Mucosa of gallbladder (tissue), 1 donor: ENCODE measurements around the gene PES1. TPM values are rescaled to one million over a fixed set of nuclear protein-coding genes. Genes with fewer than 3 reads are reported as not detected.
"Not testable (repeated sequence)": the region's sequence is repeated elsewhere in the genome, so short reads cannot be mapped to it uniquely, and the experiment has no call there.

Source experiments
- DNase-seq: peaks from one replicate; pipeline ENCODE4 v3.0.0-alpha.2; 2020; ENCODE audit warnings: low spot score
- total RNA-seq: library from RNA; stranded (reverse); gene quantifications from one replicate; pipeline ENCODE4 v1.2.1, GENCODE V29; 2021
- donor health status: DM: no; HTN: no; CAD: no.

PES1 gene
- 62.6 TPM for total RNA-seq

- DNase-seq = peak; percentile 97
These were observed at the start of gene PES1 for GRCh38 chr22:30591588-30592359. PES1 (minus strand) TSS chr22:30591910; CDS start chr22:30591833, 77 bp downstream.

- no peak for DNase-seq
These were observed 49.2 kb upstream of the PES1 start for GRCh38 chr22:30640839-30641430.

- no peak for DNase-seq
These were observed 48.7 kb upstream of the PES1 start for GRCh38 chr22:30640361-30640760.

GRCh38 chr22:30637701-30638114 is 46.0 kb upstream of the PES1 start:
- DNase-seq = no peak

- DNase-seq = peak; percentile 15
These were observed 44.7 kb upstream of the PES1 start for GRCh38 chr22:30636226-30637077.

GRCh38 chr22:30635273-30636225 is 43.8 kb upstream of the PES1 start, which contains the start of gene SLC35E4:
SLC35E4 (plus strand) TSS chr22:30635781; CDS start chr22:30636451, 670 bp downstream.
- peak; percentile 96 for DNase-seq

GRCh38 chr22:30634471-30635233 is 42.9 kb upstream of the PES1 start:
- peak; percentile 85 for DNase-seq

GRCh38 chr22:30631469-30631868 is 39.8 kb upstream of the PES1 start:
- DNase-seq = not testable (repeated sequence)

- no peak for DNase-seq
These were observed 36.8 kb upstream of the PES1 start for GRCh38 chr22:30628491-30628890.

- no peak for DNase-seq
These were observed 35.8 kb upstream of the PES1 start for GRCh38 chr22:30627471-30627870.

- DNase-seq = no peak
These were observed 34.7 kb upstream of the PES1 start for GRCh38 chr22:30626413-30626812.

- not testable (repeated sequence) for DNase-seq
These were observed 28.2 kb upstream of the PES1 start for GRCh38 chr22:30619909-30620308.

- DNase-seq = no peak
These were observed 26.1 kb upstream of the PES1 start for GRCh38 chr22:30617819-30618218.

- no peak for DNase-seq
These were observed 23.8 kb upstream of the PES1 start for GRCh38 chr22:30615543-30615954.

- DNase-seq = no peak
These were observed 23.2 kb upstream of the PES1 start for GRCh38 chr22:30614879-30615278.

- DNase-seq = no peak
These were observed 22.6 kb upstream of the PES1 start for GRCh38 chr22:30614268-30614667.

GRCh38 chr22:30612789-30613188 is 21.1 kb upstream of the PES1 start:
- no peak for DNase-seq

- DNase-seq = no peak
These were observed 19.5 kb upstream of the PES1 start for GRCh38 chr22:30611197-30611596.

GRCh38 chr22:30610299-30610698 is 18.6 kb upstream of the PES1 start:
- no peak for DNase-seq
